Myocyte (in vitro differentiated cells): Measurements from ENCODE around the gene RHOV. TPM values are rescaled to one million over a fixed set of nuclear protein-coding genes. Genes with fewer than 3 reads are reported as not detected.
"Not testable (repeated sequence)": the region's sequence is repeated elsewhere in the genome, so short reads cannot be mapped to it uniquely, and the experiment has no call there.

Experiments
- DNase-seq: peaks from one replicate; pipeline ENCODE4 v3.0.0-alpha.2; 2012; ENCODE audit warnings: low read depth
- total RNA-seq: library from RNA; depleted of rRNA; stranded (reverse); fragments of >200 nt; gene quantifications from 2 replicates; pipeline ENCODE4 v1.2.3, GENCODE V29; 2014

Gene RHOV
- total RNA-seq, 1 donor from 2014 or later: not detected

GRCh38 chr15:40875991-40876730 is 2.1 kb upstream of the RHOV start:
- DNase-seq: no peak

GRCh38 chr15:40872791-40873693 is 992 bp downstream of the RHOV start:
- DNase-seq: no peak

- no peak for DNase-seq
These were observed 2.1 kb downstream of the RHOV start for GRCh38 chr15:40871749-40872617.

GRCh38 chr15:40870716-40871115 is 3.3 kb downstream of the RHOV start:
- no peak for DNase-seq

GRCh38 chr15:40869686-40870085 is 4.3 kb downstream of the RHOV start:
- DNase-seq: no peak

GRCh38 chr15:40867199-40867598 is 6.8 kb downstream of the RHOV start:
- DNase-seq: no peak

GRCh38 chr15:40863660-40864270 is 10.3 kb downstream of the RHOV start:
- no peak for DNase-seq

- not testable (repeated sequence) for DNase-seq
These were observed 12.9 kb downstream of the RHOV start for GRCh38 chr15:40861147-40861546.

GRCh38 chr15:40859206-40859851 is 14.7 kb downstream of the RHOV start:
- peak; percentile 78 for DNase-seq

- DNase-seq: no peak
These were observed 15.3 kb downstream of the RHOV start for GRCh38 chr15:40858706-40859105.

GRCh38 chr15:40857601-40858341 is 16.3 kb downstream of the RHOV start:
- DNase-seq: peak; percentile 78

- no peak for DNase-seq
These were observed 17.3 kb downstream of the RHOV start for GRCh38 chr15:40856746-40857145.

GRCh38 chr15:40855706-40856234 is 18.3 kb downstream of the RHOV start:
- DNase-seq: no peak

- no peak for DNase-seq
These were observed 19.9 kb downstream of the RHOV start for GRCh38 chr15:40854161-40854560.

GRCh38 chr15:40853241-40853890 is 20.7 kb downstream of the RHOV start:
- DNase-seq: no peak

- no peak for DNase-seq
These were observed 21.5 kb downstream of the RHOV start for GRCh38 chr15:40852529-40852928.

- DNase-seq: no peak
These were observed 23.4 kb downstream of the RHOV start for GRCh38 chr15:40850576-40851112.

- no peak for DNase-seq
These were observed 26.6 kb downstream of the RHOV start for GRCh38 chr15:40847223-40847961.
